Esophagus muscularis mucosa (tissue), 3 donors: ENCODE data around the gene ATP6V1B1.

Experiments
- POLR2A ChIP-seq: fragments of 450-650 bp; IDR thresholded peaks from one replicate; pipeline ENCODE4 v1.6.1; 2017; ENCODE audit warnings: antibody characterized with exemption, moderate library complexity, mild to moderate bottlenecking, low read depth
- POLR2AphosphoS5 ChIP-seq, 2 donors: sonication (generic); formaldehyde crosslinking; IDR thresholded peaks; one replicate each; pipeline ENCODE4 v1.6.1; 2017; ENCODE audit warnings: antibody characterized with exemption in 2 of 2
- TF ChIP-seq, protein P1 (sequence below), 3 experiments: fragments of 200-600 bp in 2 of 3; fragments of 450-650 bp in 1 of 3; sonication (generic) in 2 of 3; IDR thresholded peaks; one replicate each; pipeline ENCODE4 v1.5.1; 2017 to 2019; ENCODE audit warnings: antibody characterized with exemption in 3 of 3, mild to moderate bottlenecking in 2 of 3, moderate library complexity in 1 of 3

DNA sequence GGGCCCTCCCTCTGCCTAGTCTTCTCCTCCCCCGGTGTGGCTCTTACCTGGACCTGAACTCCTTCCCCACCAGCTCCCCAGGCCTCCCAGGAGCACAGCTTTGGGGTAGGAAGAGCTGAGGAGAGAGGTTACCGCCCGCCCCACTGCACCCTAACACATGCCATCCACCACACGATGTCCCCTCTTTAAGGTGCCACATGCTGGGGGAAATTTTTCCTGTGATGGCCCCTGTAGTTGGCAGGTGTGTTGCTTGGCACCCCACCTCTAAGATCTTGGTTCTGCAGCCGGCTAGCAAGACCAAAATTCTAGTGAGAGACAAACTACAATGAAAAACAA lies 65.9 kb downstream of the ATP6V1B1 start:
- TF ChIP-seq, protein P1, sequence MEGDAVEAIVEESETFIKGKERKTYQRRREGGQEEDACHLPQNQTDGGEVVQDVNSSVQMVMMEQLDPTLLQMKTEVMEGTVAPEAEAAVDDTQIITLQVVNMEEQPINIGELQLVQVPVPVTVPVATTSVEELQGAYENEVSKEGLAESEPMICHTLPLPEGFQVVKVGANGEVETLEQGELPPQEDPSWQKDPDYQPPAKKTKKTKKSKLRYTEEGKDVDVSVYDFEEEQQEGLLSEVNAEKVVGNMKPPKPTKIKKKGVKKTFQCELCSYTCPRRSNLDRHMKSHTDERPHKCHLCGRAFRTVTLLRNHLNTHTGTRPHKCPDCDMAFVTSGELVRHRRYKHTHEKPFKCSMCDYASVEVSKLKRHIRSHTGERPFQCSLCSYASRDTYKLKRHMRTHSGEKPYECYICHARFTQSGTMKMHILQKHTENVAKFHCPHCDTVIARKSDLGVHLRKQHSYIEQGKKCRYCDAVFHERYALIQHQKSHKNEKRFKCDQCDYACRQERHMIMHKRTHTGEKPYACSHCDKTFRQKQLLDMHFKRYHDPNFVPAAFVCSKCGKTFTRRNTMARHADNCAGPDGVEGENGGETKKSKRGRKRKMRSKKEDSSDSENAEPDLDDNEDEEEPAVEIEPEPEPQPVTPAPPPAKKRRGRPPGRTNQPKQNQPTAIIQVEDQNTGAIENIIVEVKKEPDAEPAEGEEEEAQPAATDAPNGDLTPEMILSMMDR (IDR thresholded peaks at IDR 0.05), result no peak
- TF ChIP-seq POLR2A, result no peak
- no peak for TF ChIP-seq POLR2AphosphoS5 (IDR thresholded peaks at IDR 0.05)
